ENCODE results near the gene SEC11C.
A peak's percentile ranks its signal among the peaks of the same experiment; 100 is the strongest.

SEC11C gene

GRCh38 chr18:59101830-59102414 lies 37.8 kb upstream of the SEC11C start:
- DNase-seq, result no peak
- TF ChIP-seq, protein P1, sequence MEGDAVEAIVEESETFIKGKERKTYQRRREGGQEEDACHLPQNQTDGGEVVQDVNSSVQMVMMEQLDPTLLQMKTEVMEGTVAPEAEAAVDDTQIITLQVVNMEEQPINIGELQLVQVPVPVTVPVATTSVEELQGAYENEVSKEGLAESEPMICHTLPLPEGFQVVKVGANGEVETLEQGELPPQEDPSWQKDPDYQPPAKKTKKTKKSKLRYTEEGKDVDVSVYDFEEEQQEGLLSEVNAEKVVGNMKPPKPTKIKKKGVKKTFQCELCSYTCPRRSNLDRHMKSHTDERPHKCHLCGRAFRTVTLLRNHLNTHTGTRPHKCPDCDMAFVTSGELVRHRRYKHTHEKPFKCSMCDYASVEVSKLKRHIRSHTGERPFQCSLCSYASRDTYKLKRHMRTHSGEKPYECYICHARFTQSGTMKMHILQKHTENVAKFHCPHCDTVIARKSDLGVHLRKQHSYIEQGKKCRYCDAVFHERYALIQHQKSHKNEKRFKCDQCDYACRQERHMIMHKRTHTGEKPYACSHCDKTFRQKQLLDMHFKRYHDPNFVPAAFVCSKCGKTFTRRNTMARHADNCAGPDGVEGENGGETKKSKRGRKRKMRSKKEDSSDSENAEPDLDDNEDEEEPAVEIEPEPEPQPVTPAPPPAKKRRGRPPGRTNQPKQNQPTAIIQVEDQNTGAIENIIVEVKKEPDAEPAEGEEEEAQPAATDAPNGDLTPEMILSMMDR (IDR thresholded peaks at IDR 0.05; ENCODE audit: low read depth, low read length, missing control alignments), result no peak
- Histone ChIP-seq H3K4me3 (ENCODE audit: low read depth, low read length) (no peak overlapping the region), H3K27me3 (replicated peaks) (peaks cover 15% of the 10 kb centered on the region), H3K36me3 (replicated peaks) (no peaks in the 10 kb centered on the region), H3K27ac (no peak overlapping the region)
- in situ Hi-C loops (cut with HindIII; ENCODE audit: low pct_ligation_motif_present, low sequenced_read_pairs), result no loop called here

- Histone ChIP-seq H3K36me3 (replicated peaks) (no peaks in the 10 kb centered on the region), H3K4me3 (ENCODE audit: low read depth, low read length) (no peak overlapping the region), H3K27me3 (replicated peaks) (peaks cover 16% of the 10 kb centered on the region), H3K27ac (no peak overlapping the region)
- TF ChIP-seq, protein P1 (IDR thresholded peaks at IDR 0.05; ENCODE audit: low read depth, low read length, missing control alignments), result no peak
- in situ Hi-C loops (cut with HindIII; ENCODE audit: low pct_ligation_motif_present, low sequenced_read_pairs), result no loop called here
- DNase-seq, result no peak
Observed at GRCh38 chr18:59109375-59109774, 30.3 kb upstream of the SEC11C start.

GRCh38 chr18:59114160-59114559 lies 25.5 kb upstream of the SEC11C start:
- DNase-seq, result no peak
- H3K36me3 ChIP-seq (replicated peaks), result no peaks in the 10 kb centered on the region
- TF ChIP-seq, protein P1 (IDR thresholded peaks at IDR 0.05; ENCODE audit: low read depth, low read length, missing control alignments), result no peak
- H3K27ac ChIP-seq, result no peak overlapping the region
- in situ Hi-C loops (cut with HindIII; ENCODE audit: low pct_ligation_motif_present, low sequenced_read_pairs), result no loop called here
- no peak overlapping the region for H3K4me3 ChIP-seq (ENCODE audit: low read depth, low read length)
- peaks cover 9% of the 10 kb centered on the region for H3K27me3 ChIP-seq (replicated peaks)

GRCh38 chr18:59123588-59124369 lies 15.9 kb upstream of the SEC11C start:
- H3K27me3 ChIP-seq (replicated peaks), result peaks cover 6% of the 10 kb centered on the region
- H3K36me3 ChIP-seq (replicated peaks), result no peaks in the 10 kb centered on the region
- no peak overlapping the region for H3K4me3 ChIP-seq (ENCODE audit: low read depth, low read length)
- in situ Hi-C loops (cut with HindIII; ENCODE audit: low pct_ligation_motif_present, low sequenced_read_pairs), result no loop called here
- DNase-seq, result peak; percentile 93
- peak overlapping the region; percentile 46 for H3K27ac ChIP-seq
- TF ChIP-seq, protein P1 (IDR thresholded peaks at IDR 0.05; ENCODE audit: low read depth, low read length, missing control alignments), result no peak

- in situ Hi-C loops (cut with HindIII; ENCODE audit: low pct_ligation_motif_present, low sequenced_read_pairs), result no loop called here
- Histone ChIP-seq H3K4me3 (ENCODE audit: low read depth, low read length) (no peak overlapping the region), H3K36me3 (replicated peaks) (no peaks in the 10 kb centered on the region), H3K27me3 (replicated peaks) (peaks cover 2% of the 10 kb centered on the region), H3K27ac (no peak overlapping the region)
- TF ChIP-seq, protein P1 (IDR thresholded peaks at IDR 0.05; ENCODE audit: low read depth, low read length, missing control alignments), result no peak
- DNase-seq, result no peak
Observed at GRCh38 chr18:59124370-59124704, 15.3 kb upstream of the SEC11C start.
